H9 (cell line): Measurements from ENCODE around the gene LDLR. TPM values are rescaled to one million over a fixed set of nuclear protein-coding genes. Genes with fewer than 3 reads are reported as not detected.
"Not testable (repeated sequence)": the region's sequence is repeated elsewhere in the genome, so short reads cannot be mapped to it uniquely, and the experiment has no call there.

Experiments
- DNase-seq: peaks from one replicate; pipeline ENCODE4 v3.0.0-alpha.2; 2017
- H2AFZ ChIP-seq: one replicate; pipeline ENCODE4 v1.6.1; 2013; ENCODE audit warnings: mild to moderate bottlenecking, low read length, control low read depth, moderate library complexity
- H2AK5ac ChIP-seq: 2 replicates; pipeline ENCODE4 v1.6.1; 2013; ENCODE audit warnings: low read length, control low read depth, mixed read lengths; ENCODE audit not compliant: insufficient read length
- H2BK120ac ChIP-seq: one replicate; pipeline ENCODE4 v1.6.1; 2013; ENCODE audit warnings: low read depth, mild to moderate bottlenecking, low read length, control low read depth, inconsistent platforms; ENCODE audit not compliant: poor library complexity, severe bottlenecking
- H2BK12ac ChIP-seq: 2 replicates; pipeline ENCODE4 v1.6.1; 2013; ENCODE audit warnings: low read length, control low read depth, mixed read lengths, low read depth; ENCODE audit not compliant: insufficient read length
- H2BK15ac ChIP-seq: 2 replicates; pipeline ENCODE4 v1.6.1; 2013; ENCODE audit warnings: low read depth, low read length, control low read depth
- H2BK20ac ChIP-seq: one replicate; pipeline ENCODE4 v1.6.1; 2013; ENCODE audit warnings: low read depth, mild to moderate bottlenecking, low read length, control low read depth, inconsistent platforms; ENCODE audit not compliant: poor library complexity, severe bottlenecking
- H2BK5ac ChIP-seq: 2 replicates; pipeline ENCODE4 v1.6.1; 2013; ENCODE audit warnings: low read length, control low read depth, mixed read lengths; ENCODE audit not compliant: insufficient read length
- H3K14ac ChIP-seq: 2 replicates; pipeline ENCODE4 v1.6.1; 2013; ENCODE audit warnings: low read length, control low read depth; ENCODE audit not compliant: insufficient read depth
- H3K18ac ChIP-seq: 2 replicates; pipeline ENCODE4 v1.6.1; 2013; ENCODE audit warnings: low read depth, mild to moderate bottlenecking, mixed read lengths, low read length, control low read depth; ENCODE audit not compliant: insufficient read length
- H3K23ac ChIP-seq: 2 replicates; pipeline ENCODE4 v1.6.1; 2013; ENCODE audit warnings: low read length, control low read depth, mixed read lengths, low read depth; ENCODE audit not compliant: insufficient read length
- H3K23me2 ChIP-seq: 2 replicates; pipeline ENCODE4 v1.6.1; 2013; ENCODE audit warnings: low read depth, mild to moderate bottlenecking, mixed read lengths, low read length, control low read depth; ENCODE audit not compliant: insufficient read length, poor library complexity, severe bottlenecking
- H3K27ac ChIP-seq: 2 replicates; pipeline ENCODE4 v1.5.1; 2013; ENCODE audit warnings: low read length, control low read depth, mixed read lengths, low read depth; ENCODE audit not compliant: insufficient read length
- H3K27me3 ChIP-seq: 2 replicates; pipeline ENCODE4 v1.6.1; 2013; ENCODE audit warnings: low read length, control low read depth, inconsistent platforms; ENCODE audit not compliant: insufficient read depth
- H3K4ac ChIP-seq: 2 replicates; pipeline ENCODE4 v1.6.1; 2013; ENCODE audit warnings: low read depth, mild to moderate bottlenecking, control low read depth, inconsistent platforms, low read length, moderate library complexity
- H3K4me1 ChIP-seq: 2 replicates; pipeline ENCODE4 v1.6.1; 2013; ENCODE audit warnings: low read length, control low read depth, inconsistent platforms; ENCODE audit not compliant: insufficient read depth
- H3K4me2 ChIP-seq: 2 replicates; pipeline ENCODE4 v1.6.1; 2013; ENCODE audit warnings: low read length, control low read depth, mixed read lengths; ENCODE audit not compliant: insufficient read length, insufficient read depth
- H3K56ac ChIP-seq: 2 replicates; pipeline ENCODE4 v1.6.1; 2013; ENCODE audit warnings: low read depth, mild to moderate bottlenecking, mixed read lengths, low read length, control low read depth; ENCODE audit not compliant: insufficient read length
- H3K79me1 ChIP-seq: 2 replicates; pipeline ENCODE4 v1.6.1; 2013; ENCODE audit warnings: low read depth, mild to moderate bottlenecking, moderate library complexity, low read length, control low read depth, inconsistent platforms; ENCODE audit not compliant: insufficient read depth, poor library complexity, severe bottlenecking
- H3K79me2 ChIP-seq: 2 replicates; pipeline ENCODE4 v1.6.1; 2013; ENCODE audit warnings: low read length, control low read depth, inconsistent platforms; ENCODE audit not compliant: insufficient read depth
- H3K9ac ChIP-seq: 2 replicates; pipeline ENCODE4 v1.6.1; 2013; ENCODE audit warnings: low read length, control low read depth, mixed read lengths; ENCODE audit not compliant: insufficient read length; ENCODE audit errors: extremely low read depth
- H3K9me3 ChIP-seq: one replicate; pipeline ENCODE4 v1.6.1; 2013; ENCODE audit warnings: low read depth, low read length, inconsistent platforms; ENCODE audit not compliant: control insufficient read depth
- H3T11ph ChIP-seq: one replicate; pipeline ENCODE4 v1.6.1; 2013; ENCODE audit warnings: mild to moderate bottlenecking, low read length, control low read depth, inconsistent platforms
- H4K20me1 ChIP-seq: one replicate; pipeline ENCODE4 v1.6.1; 2013; ENCODE audit not compliant: control insufficient read depth, insufficient read length, insufficient read depth
- H4K5ac ChIP-seq: 2 replicates; pipeline ENCODE4 v1.6.1; 2013; ENCODE audit warnings: low read depth, mild to moderate bottlenecking, mixed read lengths, low read length, control low read depth; ENCODE audit not compliant: insufficient read length
- H4K8ac ChIP-seq: replicated peaks from 2 replicates; pipeline ENCODE4 v1.6.1; 2013; ENCODE audit warnings: low read length, control low read depth, mixed read lengths, low read depth; ENCODE audit not compliant: insufficient read length
- H4K91ac ChIP-seq: 2 replicates; pipeline ENCODE4 v1.6.1; 2013; ENCODE audit warnings: low read depth, mild to moderate bottlenecking, moderate library complexity, mixed read lengths, low read length, control low read depth; ENCODE audit not compliant: insufficient read length
- H3K27ac Mint-ChIP-seq, 3 experiments: 2 replicates in 2 of 3; 3 replicates in 1 of 3; pipeline ENCODE4 v1.8.0; 2020 to 2021; ENCODE audit warnings: mixed read lengths in 3 of 3, mild to moderate bottlenecking in 1 of 3, moderate library complexity in 1 of 3
- H3K27me3 Mint-ChIP-seq: 2 replicates; pipeline ENCODE4 v1.8.0; 2021; ENCODE audit warnings: low read depth, mild to moderate bottlenecking, moderate library complexity, mixed read lengths
- H3K36me3 Mint-ChIP-seq, 3 experiments: 2 replicates in 2 of 3; 3 replicates in 1 of 3; pipeline ENCODE4 v1.8.0; 2020 to 2021; ENCODE audit warnings: low read depth in 3 of 3, mixed read lengths in 3 of 3; ENCODE audit not compliant: insufficient read depth in 1 of 3
- H3K4me1 Mint-ChIP-seq, 2 experiments: 2 replicates each; pipeline ENCODE4 v1.8.0; 2020; ENCODE audit warnings: mixed read lengths in 2 of 2
- H3K4me3 Mint-ChIP-seq, 2 experiments: 2 replicates in 1 of 2; 3 replicates in 1 of 2; pipeline ENCODE4 v1.8.0; 2020 to 2021; ENCODE audit warnings: mild to moderate bottlenecking in 2 of 2, mixed read lengths in 2 of 2, moderate library complexity in 1 of 2
- H3K9me3 Mint-ChIP-seq, 2 experiments: 2 replicates in 1 of 2; 3 replicates in 1 of 2; pipeline ENCODE4 v1.8.0; 2020; ENCODE audit warnings: mild to moderate bottlenecking in 2 of 2, mixed read lengths in 2 of 2, moderate library complexity in 1 of 2
- WGBS: extraction: QIAGEN DNeasy Blood & Tissue Kit; methylation state at CpG from one replicate; pipeline ENCODE4 v1.1.7; 2013; ENCODE audit warnings: missing lambda C conversion rate, low lambda C conversion rate, mixed read lengths; ENCODE audit not compliant: insufficient read length; ENCODE audit errors: extremely low coverage; 5-methylcytosine and 5-hydroxymethylcytosine counted together
- total RNA-seq: library from RNA; stranded (reverse); gene quantifications from 2 replicates; pipeline ENCODE4 v1.2.1, GENCODE V29; 2021
- TF ChIP-seq, protein P1 (sequence below): fragments of 200-600 bp; sonication (generic); conservative IDR thresholded peaks from 3 replicates; pipeline ENCODE4 v1.8.0; 2021; ENCODE audit warnings: antibody characterized with exemption, mild to moderate bottlenecking

The LDLR gene
- total RNA-seq, 1 experiment from 2014 or later, result 92.7 TPM

DNA sequence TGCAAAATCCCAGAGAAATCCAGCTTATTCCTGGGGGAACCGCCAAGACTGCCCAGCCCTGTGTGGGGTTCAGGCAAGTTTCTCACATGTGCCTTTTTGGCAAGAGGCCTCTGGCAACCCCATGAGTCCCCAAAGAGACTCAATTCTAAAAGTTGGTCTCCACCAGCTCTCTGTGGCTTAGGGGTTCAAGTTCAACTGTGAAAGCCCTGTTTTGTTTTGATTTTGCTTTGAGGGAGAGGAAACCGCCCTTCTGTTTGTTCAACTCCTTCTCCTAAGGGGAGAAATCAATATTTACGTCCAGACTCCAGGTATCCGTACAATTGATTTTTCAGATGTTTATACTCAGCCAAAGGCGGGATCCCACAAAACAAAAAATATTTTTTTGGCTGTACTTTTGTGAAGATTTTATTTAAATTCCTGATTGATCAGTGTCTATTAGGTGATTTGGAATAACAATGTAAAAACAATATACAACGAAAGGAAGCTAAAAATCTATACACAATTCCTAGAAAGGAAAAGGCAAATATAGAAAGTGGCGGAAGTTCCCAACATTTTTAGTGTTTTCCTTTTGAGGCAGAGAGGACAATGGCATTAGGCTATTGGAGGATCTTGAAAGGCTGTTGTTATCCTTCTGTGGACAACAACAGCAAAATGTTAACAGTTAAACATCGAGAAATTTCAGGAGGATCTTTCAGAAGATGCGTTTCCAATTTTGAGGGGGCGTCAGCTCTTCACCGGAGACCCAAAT lies 583 bp upstream of the LDLR start:
- Histone ChIP-seq H3T11ph (no peak overlapping the region), H2BK20ac (no peak overlapping the region), H3K79me2 (peaks cover 32% of the 10 kb centered on the region), H3K56ac (no peak overlapping the region), H2BK5ac (no peak overlapping the region), H3K4ac (no peak overlapping the region), H2BK12ac (no peak overlapping the region), H3K4me1 (peaks cover 4% of the 10 kb centered on the region; the same call in 1 of the 2 replicates), H3K14ac (peak overlapping the region; percentile 3; the same call in 1 of the 2 replicates), H4K20me1 (peaks cover 5% of the 10 kb centered on the region), H4K5ac (no peak overlapping the region), H3K27ac (peak overlapping the region; percentile 75), H4K91ac (no peak overlapping the region), H3K23me2 (peaks cover 13% of the 10 kb centered on the region), H2AK5ac (no peak overlapping the region), H3K4me2 (peak overlapping the region; percentile 99), H3K9me3 (no peaks in the 10 kb centered on the region), H3K23ac (no peak overlapping the region), H2AFZ (no peak overlapping the region), H4K8ac (no peak overlapping the region), H2BK120ac (no peak overlapping the region), H2BK15ac (no peak overlapping the region), H3K79me1 (no peaks in the 10 kb centered on the region), H3K9ac (peak overlapping the region; percentile 65), H3K27me3 (no peaks in the 10 kb centered on the region), H3K18ac (peak overlapping the region; percentile 54)
- no CpG with 5 or more reads among the region's 11 CpGs for WGBS
- 0 out of 5 replicates have a peak, but pooled peaks cover 0 to 4% of the 10 kb centered on the region in 2 experiments for H3K9me3 Mint-ChIP-seq
- no peak for DNase-seq
- H3K27me3 Mint-ChIP-seq, result no peaks in the 10 kb centered on the region
- H3K27ac Mint-ChIP-seq, result peak overlapping the region; percentile 98 to 99 (median 99)
- H3K36me3 Mint-ChIP-seq, result peaks cover 18 to 26% (median 23%) of the 10 kb centered on the region in 3 experiments
- TF ChIP-seq, protein P1, sequence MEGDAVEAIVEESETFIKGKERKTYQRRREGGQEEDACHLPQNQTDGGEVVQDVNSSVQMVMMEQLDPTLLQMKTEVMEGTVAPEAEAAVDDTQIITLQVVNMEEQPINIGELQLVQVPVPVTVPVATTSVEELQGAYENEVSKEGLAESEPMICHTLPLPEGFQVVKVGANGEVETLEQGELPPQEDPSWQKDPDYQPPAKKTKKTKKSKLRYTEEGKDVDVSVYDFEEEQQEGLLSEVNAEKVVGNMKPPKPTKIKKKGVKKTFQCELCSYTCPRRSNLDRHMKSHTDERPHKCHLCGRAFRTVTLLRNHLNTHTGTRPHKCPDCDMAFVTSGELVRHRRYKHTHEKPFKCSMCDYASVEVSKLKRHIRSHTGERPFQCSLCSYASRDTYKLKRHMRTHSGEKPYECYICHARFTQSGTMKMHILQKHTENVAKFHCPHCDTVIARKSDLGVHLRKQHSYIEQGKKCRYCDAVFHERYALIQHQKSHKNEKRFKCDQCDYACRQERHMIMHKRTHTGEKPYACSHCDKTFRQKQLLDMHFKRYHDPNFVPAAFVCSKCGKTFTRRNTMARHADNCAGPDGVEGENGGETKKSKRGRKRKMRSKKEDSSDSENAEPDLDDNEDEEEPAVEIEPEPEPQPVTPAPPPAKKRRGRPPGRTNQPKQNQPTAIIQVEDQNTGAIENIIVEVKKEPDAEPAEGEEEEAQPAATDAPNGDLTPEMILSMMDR, result no peak
- H3K4me1 Mint-ChIP-seq, result peaks cover 22 to 30% of the 10 kb centered on the region in 2 experiments
- peak overlapping the region; percentile 89 to 94 for H3K4me3 Mint-ChIP-seq

DNA sequence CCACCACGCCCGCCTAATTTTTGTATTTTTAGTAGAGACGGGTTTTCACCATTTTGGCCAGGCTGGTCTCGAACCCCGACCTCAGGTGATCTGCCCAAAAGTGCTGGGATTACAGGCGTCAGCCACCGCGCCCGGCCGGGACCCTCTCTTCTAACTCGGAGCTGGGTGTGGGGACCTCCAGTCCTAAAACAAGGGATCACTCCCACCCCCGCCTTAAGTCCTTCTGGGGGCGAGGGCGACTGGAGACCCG lies 676 bp downstream of the LDLR start:
- H3K27ac Mint-ChIP-seq, result peak overlapping the region; percentile 98 to 99 (median 99)

More for the DNA sequence above, 676 bp downstream of the LDLR start:
- peak overlapping the region; percentile 89 for H3K18ac ChIP-seq
- H3K4me2 ChIP-seq, result peak overlapping the region; percentile 99
- not testable (repeated sequence) for H3T11ph ChIP-seq, H4K91ac ChIP-seq, H3K4me1 ChIP-seq, H2BK5ac ChIP-seq, H2AFZ ChIP-seq, H3K9me3 ChIP-seq, H3K9me3 Mint-ChIP-seq, H2AK5ac ChIP-seq, H2BK20ac ChIP-seq, H2BK120ac ChIP-seq, H3K56ac ChIP-seq, H3K79me1 ChIP-seq, H4K8ac ChIP-seq, H3K23ac ChIP-seq, H4K5ac ChIP-seq, H2BK15ac ChIP-seq, H3K27me3 Mint-ChIP-seq, DNase-seq, H3K27me3 ChIP-seq, H4K20me1 ChIP-seq
- H3K23me2 ChIP-seq, result peaks cover 13% of the 10 kb centered on the region
- H3K27ac ChIP-seq, result peak overlapping the region; percentile 43
- peaks cover 24 to 38% of the 10 kb centered on the region in 2 experiments for H3K4me1 Mint-ChIP-seq
- peak overlapping the region; percentile 30 for H2BK12ac ChIP-seq
- H3K9ac ChIP-seq, result peak overlapping the region; percentile 94
- H3K4ac ChIP-seq, result peak overlapping the region; percentile 32; the same call in 1 of the 2 replicates
- peak overlapping the region; percentile 89 to 94 for H3K4me3 Mint-ChIP-seq
- peaks cover 27 to 36% (median 34%) of the 10 kb centered on the region in 3 experiments for H3K36me3 Mint-ChIP-seq
- H3K79me2 ChIP-seq, result peaks cover 42% of the 10 kb centered on the region
- WGBS, result no CpG with 5 or more reads among the region's 15 CpGs
- peak overlapping the region; percentile 94 for H3K14ac ChIP-seq
